Heart left ventricle (tissue), 13 donors: ENCODE data around the gene UBE2H.
"Not testable (repeated sequence)": the region's sequence is repeated elsewhere in the genome, so short reads cannot be mapped to it uniquely, and the experiment has no call there.

Experiments
- CTCF ChIP-seq, 12 donors: fragments of 200-600 bp; sonication (generic) in 4 of 12; IDR thresholded peaks; one replicate each; pipeline versions ENCODE4 v1.5.0 to v1.8.0; 2018 to 2022; ENCODE audit warnings: antibody characterized with exemption in 12 of 12, mild to moderate bottlenecking in 5 of 12
- POLR2A ChIP-seq, 2 donors: fragments of 450-650 bp; IDR thresholded peaks; one replicate each; pipeline ENCODE4 v1.6.1; 2017; ENCODE audit warnings: antibody characterized with exemption in 2 of 2, mild to moderate bottlenecking in 2 of 2, moderate library complexity in 2 of 2
- donor health status: ischemic (EF 13 %, LVEDD 7.1; RV severe dilation, severe dysfunction).
- donor health status: DM: no; HTN: yes; CAD: no.
- donor health status: DM: no; HTN: no; CAD: no.
- donor health status: ischemic (EF 25% LVEDD 6.9; RV normal size, moderate dysfunction).
- donor health status: ischemic (EF 25% LVEDD 5.7; RV mildly dilated, moderate dysfunction).
- donor health status: ischemic (EF 35%, LVEDD 5.7; RV mildly dilated, moderate dysfunction).
- donor health status: nonischemic (EF 11% LVEDD 7.7; RV severe dilation, severe dysfunction).
- donor health status: DM: yes; HTN: yes; CAD: no.
- donor health status: PGD.
- donor health status: ischemic (EF 29% LVEDD 5.4; RV normal size, mild dysfunction).
- donor health status: nonischemic (EF 23%, LVEDD 6.1; RV moderate dilation, normal function).

DNA sequence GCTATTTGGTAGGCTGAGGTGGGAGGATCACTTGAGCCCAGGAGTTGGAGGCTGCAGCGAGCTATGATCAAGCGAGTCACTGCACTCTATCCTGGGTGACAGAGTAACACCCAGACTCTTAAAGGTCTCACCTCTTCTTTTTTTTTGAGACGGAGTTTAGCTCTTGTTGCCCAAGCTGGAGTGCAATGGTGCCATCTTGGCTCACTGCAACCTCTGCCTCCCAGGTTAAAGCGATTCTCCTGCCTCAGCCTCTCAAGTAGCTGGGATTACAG lies 7.4 kb upstream of the UBE2H start:
- not testable (repeated sequence) for TF ChIP-seq CTCF, POLR2A (IDR thresholded peaks at IDR 0.05)
